Spleen (tissue), 11 donors: Measurements from ENCODE around the gene MYO19. TPM values are rescaled to one million over a fixed set of nuclear protein-coding genes. Genes with fewer than 3 reads are reported as not detected.

Experiments
- DNase-seq: peaks from one replicate; pipeline ENCODE4 v3.0.0-alpha.2; 2020
- H3K27ac ChIP-seq, 8 donors: fragments of 200-600 bp; sonication (generic) in 7 of 8; 1 replicate in 4 of 8; 2 replicates in 4 of 8; pipeline versions ENCODE4 v1.5.0 to v1.8.0; 2016 to 2021; ENCODE audit warnings: inconsistent platforms in 4 of 8, mild to moderate bottlenecking in 4 of 8, moderate library complexity in 1 of 8
- H3K27me3 ChIP-seq, 7 donors: fragments of 200-600 bp; sonication (generic) in 6 of 7; replicated peaks in 1 of 7; 1 replicate in 4 of 7; 2 replicates in 3 of 7; pipeline versions ENCODE4 v1.5.0 to v1.8.0; 2016 to 2021; ENCODE audit warnings: inconsistent platforms in 3 of 7, mild to moderate bottlenecking in 1 of 7
- H3K36me3 ChIP-seq, 6 donors: fragments of 200-600 bp; sonication (generic) in 5 of 6; 1 replicate in 4 of 6; 2 replicates in 2 of 6; pipeline versions ENCODE4 v1.5.0 to v1.8.0; 2016 to 2021; ENCODE audit warnings: inconsistent platforms in 2 of 6
- H3K4me1 ChIP-seq, 6 donors: fragments of 200-600 bp; sonication (generic) in 5 of 6; 1 replicate in 3 of 6; 2 replicates in 3 of 6; pipeline versions ENCODE4 v1.5.0 to v1.8.0; 2016 to 2021; ENCODE audit warnings: inconsistent platforms in 3 of 6
- H3K4me3 ChIP-seq, 8 donors: fragments of 200-600 bp; sonication (generic) in 7 of 8; 1 replicate in 4 of 8; 2 replicates in 4 of 8; pipeline versions ENCODE4 v1.5.0 to v1.8.0; 2016 to 2021; ENCODE audit warnings: inconsistent platforms in 4 of 8, mild to moderate bottlenecking in 4 of 8, moderate library complexity in 2 of 8
- H3K9me3 ChIP-seq, 8 donors: fragments of 200-600 bp; sonication (generic) in 7 of 8; 1 replicate in 4 of 8; 2 replicates in 4 of 8; pipeline versions ENCODE4 v1.5.0 to v1.8.0; 2016 to 2021; ENCODE audit warnings: inconsistent platforms in 4 of 8
- POLR2A ChIP-seq, 3 donors: fragments of 450-650 bp; IDR thresholded peaks; one replicate each; pipeline ENCODE4 v1.5.1; 2017; ENCODE audit warnings: antibody characterized with exemption in 3 of 3, mild to moderate bottlenecking in 1 of 3
- POLR2AphosphoS5 ChIP-seq, 3 donors: sonication (generic); formaldehyde crosslinking; IDR thresholded peaks; one replicate each; pipeline ENCODE4 v1.5.1; 2017; ENCODE audit warnings: antibody characterized with exemption in 3 of 3
- WGBS, 5 donors: extraction: QIAGEN DNeasy Blood & Tissue Kit in 3 of 5; methylation state at CpG; one replicate each; pipeline versions ENCODE4 v1.1.5 to v1.1.7; 2013 to 2018; 5-methylcytosine and 5-hydroxymethylcytosine counted together
- intact Hi-C: fragments of 100-400 bp; cut with DNase I; formaldehyde crosslinking; loops from one replicate; pipeline ENCODE4 v1.15.0; 2023; ENCODE audit warnings: low total_unique reads
- polyA plus RNA-seq, 3 donors: library from polyadenylated mRNA; stranded (reverse); fragments of 200-250 nt; gene quantifications; one replicate each; pipeline ENCODE4 v1.2.1, GENCODE V29; 2013
- total RNA-seq, 7 donors: library from RNA; depleted of rRNA in 3 of 7; stranded (reverse); fragments of >200 nt in 3 of 7; fragmentation: NEBNext Ultra II Directional in 4 of 7; extraction: Animal tissue kit (Norgen Biotek cat#: 25700) in 4 of 7; gene quantifications; one replicate each; pipeline versions ENCODE4 v1.1.0 to v1.2.1, GENCODE V29; 2016 to 2021
- TF ChIP-seq, protein P1 (sequence below), 11 experiments: fragments of 200-600 bp in 7 of 11; fragments of 450-650 bp in 4 of 11; sonication (generic) in 4 of 11; IDR thresholded peaks in 8 of 11; conservative IDR thresholded peaks in 3 of 11; 1 replicate in 7 of 11; 2 replicates in 4 of 11; pipeline versions ENCODE4 v1.4.0 to v1.8.0; 2016 to 2021; ENCODE audit warnings: antibody characterized with exemption in 11 of 11, inconsistent platforms in 4 of 11, mild to moderate bottlenecking in 1 of 11
- donor health status: healthy with polysubstance abuse.
- donor health status: DM: no; HTN: no; CAD: no; lungs with moderate emphysema.
- donor health status: DM: no; HTN: no; CAD: no.
- donor health status: Bipolar disorder and iron deficiency.
- donor health status: healthy.
- donor health status: DM: no; HTN: no; CAD: no.
- donor health status: DM: yes; HTN: yes; CAD: no.

MYO19 gene
- total and polyA plus RNA-seq, 10 donors = 15.6 to 68.9 (median 50.7) TPM

DNA sequence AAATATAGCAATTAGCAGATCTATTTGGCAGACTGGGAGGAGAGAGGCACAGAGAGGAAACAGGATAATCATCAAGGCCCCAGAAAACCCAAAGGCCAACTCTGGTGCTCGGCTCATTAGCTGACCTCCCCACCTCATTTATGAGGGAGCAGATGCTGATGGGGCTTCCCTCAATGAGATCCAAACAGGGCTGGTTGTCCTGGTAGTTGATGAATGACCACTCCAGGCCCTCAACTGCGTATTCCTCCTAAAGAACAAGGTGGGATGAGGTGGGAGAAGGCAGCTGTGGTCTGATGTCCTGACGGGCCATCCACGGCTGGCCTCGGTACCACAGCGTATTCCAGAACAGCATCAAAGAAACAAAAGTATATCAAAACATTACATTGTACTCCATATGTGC is 27.4 kb downstream of the MYO19 start:
- H3K9me3 ChIP-seq = no peaks in the 10 kb centered on the region
- no peaks in the 10 kb centered on the region for H3K4me1 ChIP-seq
- WGBS, 5 donors = 85 to 95% (median 94%) methylated on average over 6 of the region's 6 CpGs
- no peak for TF ChIP-seq POLR2AphosphoS5 (IDR thresholded peaks at IDR 0.05)
- H3K27ac ChIP-seq = no peak overlapping the region
- no peak for DNase-seq
- no peaks in the 10 kb centered on the region for H3K27me3 ChIP-seq
- no peak overlapping the region for H3K4me3 ChIP-seq
- peaks cover 0 to 97% (median 51%) of the 10 kb centered on the region in 6 donors for H3K36me3 ChIP-seq
- intact Hi-C loops = no loop called here

DNA sequence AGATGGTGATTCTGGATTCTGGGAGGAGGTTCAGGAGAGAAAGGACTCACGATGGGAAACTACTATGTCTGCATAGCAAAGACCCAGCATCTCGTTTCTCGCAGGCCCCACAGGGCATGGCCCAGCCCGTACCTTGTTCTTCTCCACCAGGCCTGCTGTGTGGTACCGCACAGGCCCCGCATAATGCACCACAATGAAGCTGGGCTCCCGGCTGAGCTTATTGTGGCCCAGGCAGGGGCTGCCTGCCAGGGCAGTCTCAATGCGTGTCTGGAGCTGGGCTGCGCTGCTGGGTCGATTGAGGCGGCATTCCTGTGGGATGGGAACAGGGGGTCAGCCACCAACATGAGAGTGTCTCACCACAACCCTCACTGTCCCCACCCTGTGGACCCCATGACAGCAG is 27.8 kb downstream of the MYO19 start:
- intact Hi-C loops = no loop called here
- no peak for DNase-seq
- H3K36me3 ChIP-seq = peaks cover 0 to 100% (median 52%) of the 10 kb centered on the region in 6 donors
- no peaks in the 10 kb centered on the region for H3K27me3 ChIP-seq
- H3K4me1 ChIP-seq = no peaks in the 10 kb centered on the region
- 91 to 98% (median 94%) methylated on average over 7 to 11 of the region's 11 CpGs for WGBS, 5 donors
- TF ChIP-seq POLR2AphosphoS5 (IDR thresholded peaks at IDR 0.05) (peak in 1 of 3 donors; percentile 49), POLR2A (IDR thresholded peaks at IDR 0.05) (no peak)
- H3K4me3 ChIP-seq = no peak overlapping the region
- H3K27ac ChIP-seq = no peak overlapping the region
- H3K9me3 ChIP-seq = no peaks in the 10 kb centered on the region

DNA sequence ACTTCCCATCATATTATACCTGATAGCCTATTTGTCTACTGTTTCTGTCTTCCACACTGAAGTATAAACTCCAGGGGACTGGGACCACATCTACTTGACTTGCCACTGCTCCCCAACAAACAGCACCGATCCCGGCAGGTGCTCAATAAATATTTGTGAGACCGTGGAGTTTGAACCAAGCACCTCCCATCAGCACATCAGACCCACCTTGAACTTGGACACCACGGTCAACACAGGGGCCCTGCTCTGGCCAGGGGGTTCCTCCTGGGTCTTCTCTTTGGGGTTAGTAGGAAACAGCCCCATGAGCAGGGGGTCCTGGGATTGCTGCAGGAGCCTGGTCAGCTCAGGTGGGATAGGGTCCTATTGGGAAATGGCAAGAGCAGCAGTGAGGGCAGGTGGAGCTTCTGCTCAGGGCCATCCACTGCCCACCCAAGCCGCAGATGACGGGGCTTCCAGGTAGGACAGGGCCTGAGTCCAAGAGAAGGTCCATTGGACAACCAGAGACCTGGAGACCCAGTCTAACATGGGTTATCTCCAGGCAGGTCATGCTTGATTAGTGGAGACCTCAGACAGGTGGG is 28.3 kb downstream of the MYO19 start:
- Histone ChIP-seq H3K36me3 (peaks cover 0 to 100% (median 51%) of the 10 kb centered on the region in 6 donors), H3K4me3 (no peak overlapping the region), H3K27ac (no peak overlapping the region), H3K9me3 (no peaks in the 10 kb centered on the region), H3K27me3 (no peaks in the 10 kb centered on the region), H3K4me1 (no peaks in the 10 kb centered on the region)
- no peak for DNase-seq
- intact Hi-C loops = no loop called here
- TF ChIP-seq POLR2AphosphoS5 (IDR thresholded peaks at IDR 0.05) (no peak), POLR2A (IDR thresholded peaks at IDR 0.05) (no peak)
- TF ChIP-seq, protein P1, sequence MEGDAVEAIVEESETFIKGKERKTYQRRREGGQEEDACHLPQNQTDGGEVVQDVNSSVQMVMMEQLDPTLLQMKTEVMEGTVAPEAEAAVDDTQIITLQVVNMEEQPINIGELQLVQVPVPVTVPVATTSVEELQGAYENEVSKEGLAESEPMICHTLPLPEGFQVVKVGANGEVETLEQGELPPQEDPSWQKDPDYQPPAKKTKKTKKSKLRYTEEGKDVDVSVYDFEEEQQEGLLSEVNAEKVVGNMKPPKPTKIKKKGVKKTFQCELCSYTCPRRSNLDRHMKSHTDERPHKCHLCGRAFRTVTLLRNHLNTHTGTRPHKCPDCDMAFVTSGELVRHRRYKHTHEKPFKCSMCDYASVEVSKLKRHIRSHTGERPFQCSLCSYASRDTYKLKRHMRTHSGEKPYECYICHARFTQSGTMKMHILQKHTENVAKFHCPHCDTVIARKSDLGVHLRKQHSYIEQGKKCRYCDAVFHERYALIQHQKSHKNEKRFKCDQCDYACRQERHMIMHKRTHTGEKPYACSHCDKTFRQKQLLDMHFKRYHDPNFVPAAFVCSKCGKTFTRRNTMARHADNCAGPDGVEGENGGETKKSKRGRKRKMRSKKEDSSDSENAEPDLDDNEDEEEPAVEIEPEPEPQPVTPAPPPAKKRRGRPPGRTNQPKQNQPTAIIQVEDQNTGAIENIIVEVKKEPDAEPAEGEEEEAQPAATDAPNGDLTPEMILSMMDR (IDR thresholded peaks at IDR 0.05 in 8 of 11, conservative IDR thresholded peaks at IDR 0.05 in 3 of 11) = no peak
- 79 to 92% (median 86%) methylated on average over 6 of the region's 6 CpGs for WGBS, 5 donors

DNA sequence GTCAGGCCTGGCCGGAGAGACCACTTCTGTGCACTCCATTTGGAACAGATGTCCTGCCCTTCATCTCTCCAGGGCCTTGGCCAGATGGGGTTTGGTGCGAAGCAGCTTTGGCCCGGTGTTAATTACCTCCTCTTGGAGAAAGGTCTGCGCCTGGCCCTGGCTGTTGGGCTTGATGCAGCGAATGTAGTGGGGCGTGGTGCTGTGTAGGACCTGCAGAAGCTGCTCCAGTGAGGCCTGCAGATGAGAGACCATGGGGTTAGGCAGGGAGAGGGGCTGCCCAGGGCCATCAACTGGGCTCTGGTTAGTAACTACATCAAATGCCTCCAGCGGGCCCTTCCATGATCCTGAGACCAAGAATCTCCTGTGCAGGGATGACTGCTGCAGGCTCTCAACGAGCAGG is 29.5 kb downstream of the MYO19 start:
- TF ChIP-seq, protein P1 (IDR thresholded peaks at IDR 0.05 in 8 of 11, conservative IDR thresholded peaks at IDR 0.05 in 3 of 11) = no peak
- no peak for TF ChIP-seq POLR2AphosphoS5 (IDR thresholded peaks at IDR 0.05)
- no peak for TF ChIP-seq POLR2A (IDR thresholded peaks at IDR 0.05)
- peaks cover 0 to 100% (median 48%) of the 10 kb centered on the region in 6 donors for H3K36me3 ChIP-seq
- H3K27me3 ChIP-seq = no peaks in the 10 kb centered on the region
- H3K27ac ChIP-seq = no peak overlapping the region
- H3K4me3 ChIP-seq = no peak overlapping the region
- intact Hi-C loops = no loop called here
- H3K9me3 ChIP-seq = no peaks in the 10 kb centered on the region
- DNase-seq = no peak
- WGBS, 5 donors = 92 to 98% (median 96%) methylated on average over 8 of the region's 8 CpGs
- no peaks in the 10 kb centered on the region for H3K4me1 ChIP-seq

DNA sequence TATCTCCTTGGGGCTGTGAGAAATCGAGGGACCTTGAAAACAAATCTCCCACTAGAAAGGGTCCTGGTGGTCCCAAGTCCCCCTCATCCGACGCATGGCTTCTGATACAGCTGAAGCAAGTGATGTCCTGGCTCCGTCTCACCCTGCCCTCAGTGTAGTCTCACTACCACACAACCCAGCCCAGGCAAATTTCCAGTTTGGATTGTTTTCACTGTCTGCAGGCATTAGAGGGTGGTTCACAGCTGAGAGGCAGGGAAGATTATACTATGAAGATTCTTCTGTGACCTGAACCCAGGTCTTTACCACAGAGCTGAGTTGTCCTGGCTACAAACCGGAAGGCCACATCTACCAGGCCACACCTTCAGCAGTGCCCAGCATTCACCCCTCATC is 30.5 kb downstream of the MYO19 start:
- TF ChIP-seq POLR2AphosphoS5 (IDR thresholded peaks at IDR 0.05) (no peak), POLR2A (IDR thresholded peaks at IDR 0.05) (no peak)
- TF ChIP-seq, protein P1 (IDR thresholded peaks at IDR 0.05 in 8 of 11, conservative IDR thresholded peaks at IDR 0.05 in 3 of 11) = no peak
- H3K4me1 ChIP-seq = no peaks in the 10 kb centered on the region
- no peak overlapping the region for H3K27ac ChIP-seq
- H3K4me3 ChIP-seq = no peak overlapping the region
- DNase-seq = no peak
- H3K27me3 ChIP-seq = no peaks in the 10 kb centered on the region
- 94 to 99% (median 97%) methylated on average over 5 of the region's 5 CpGs for whole genome bisulfite sequencing, 5 donors
- no peaks in the 10 kb centered on the region for H3K9me3 ChIP-seq
- intact Hi-C loops = no loop called here
- peaks cover 0 to 100% (median 48%) of the 10 kb centered on the region in 6 donors for H3K36me3 ChIP-seq
